Mucosa of stomach (tissue), 1 donor: ENCODE data around the gene LGR4.

ENCODE experiments used
- H3K27me3 ChIP-seq: one replicate; pipeline ENCODE4 v1.7.0; 2013; ENCODE audit warnings: mild to moderate bottlenecking, low read length; ENCODE audit not compliant: control insufficient read depth, insufficient read depth
- H3K36me3 ChIP-seq: one replicate; pipeline ENCODE4 v1.7.0; 2013; ENCODE audit warnings: low read length; ENCODE audit not compliant: control insufficient read depth, insufficient read depth
- H3K4me1 ChIP-seq: one replicate; pipeline ENCODE4 v1.7.0; 2013; ENCODE audit warnings: mild to moderate bottlenecking, low read length; ENCODE audit not compliant: control insufficient read depth, insufficient read depth
- H3K4me3 ChIP-seq: one replicate; pipeline ENCODE4 v1.7.0; 2013; ENCODE audit warnings: low read length
- H3K9ac ChIP-seq: one replicate; pipeline ENCODE4 v1.7.0; 2013; ENCODE audit warnings: mild to moderate bottlenecking, low read length, moderate library complexity
- H3K9me3 ChIP-seq: one replicate; pipeline ENCODE4 v1.7.0; 2013; ENCODE audit warnings: mild to moderate bottlenecking, low read length, moderate library complexity; ENCODE audit not compliant: control insufficient read depth
- donor health status: Pancreatic carcinoma.

Gene LGR4

GRCh38 chr11:27357250-27357649, 115.3 kb downstream of the LGR4 start:
- Histone ChIP-seq H3K9ac (no peak overlapping the region), H3K36me3 (no peaks in the 10 kb centered on the region), H3K9me3 (no peaks in the 10 kb centered on the region), H3K4me3 (no peak overlapping the region), H3K27me3 (no peaks in the 10 kb centered on the region), H3K4me1 (peaks cover 20% of the 10 kb centered on the region)

DNA sequence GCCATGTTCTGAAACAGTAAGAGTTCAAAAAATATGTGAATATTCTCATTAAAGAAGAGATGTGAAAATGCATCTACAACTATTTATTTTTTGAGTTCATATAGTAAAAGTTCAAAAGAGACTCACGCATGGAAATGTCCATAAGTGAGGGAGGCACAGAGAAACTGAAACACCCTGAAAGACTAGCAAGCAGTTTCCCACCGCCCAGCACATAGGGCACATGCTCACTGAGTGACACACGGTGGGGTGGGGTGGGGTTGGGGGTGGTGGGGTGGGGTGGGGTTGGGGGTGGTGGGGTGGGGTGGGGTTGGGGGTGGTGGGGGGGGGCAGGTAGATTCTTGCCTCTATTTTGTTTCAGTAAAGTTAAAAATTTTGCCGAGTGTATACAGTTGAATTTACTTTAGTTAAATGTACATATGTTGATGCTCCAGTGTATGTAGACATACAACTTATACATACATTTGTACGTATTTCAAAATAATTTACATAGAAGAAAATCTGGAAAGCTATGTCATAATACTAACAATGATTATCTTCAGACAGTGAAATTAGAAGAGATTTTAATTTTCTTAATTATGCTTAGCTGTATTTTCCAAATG, 115.9 kb downstream of the LGR4 start:
- no peaks in the 10 kb centered on the region for H3K36me3 ChIP-seq
- peaks cover 15% of the 10 kb centered on the region for H3K4me1 ChIP-seq
- no peaks in the 10 kb centered on the region for H3K9me3 ChIP-seq
- H3K27me3 ChIP-seq: no peaks in the 10 kb centered on the region
- no peak overlapping the region for H3K9ac ChIP-seq
- no peak overlapping the region for H3K4me3 ChIP-seq

DNA sequence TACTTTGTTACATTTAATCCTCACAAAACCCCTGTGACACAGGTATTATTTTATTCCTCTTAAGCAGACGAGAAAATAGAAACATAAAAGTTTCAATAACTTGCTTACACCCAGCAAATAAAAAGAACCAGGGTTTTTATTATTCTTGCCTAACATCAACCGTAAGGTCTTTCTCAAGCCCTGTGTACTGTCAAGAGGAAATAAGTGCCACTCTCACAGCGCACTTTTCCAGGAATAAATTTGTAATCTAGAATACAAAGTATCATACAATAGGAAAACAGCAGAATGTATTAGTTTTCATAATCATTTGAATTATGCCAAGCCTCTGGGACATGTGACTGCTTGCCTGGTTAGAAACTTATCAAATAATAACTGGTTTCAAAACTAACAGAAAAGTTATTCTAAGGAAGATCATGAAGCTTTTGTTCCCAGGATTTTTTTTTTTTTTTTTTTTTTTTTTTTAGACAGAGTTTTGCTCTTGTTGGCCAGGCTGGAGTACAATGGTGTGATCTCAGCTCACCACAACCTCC, 117.0 kb downstream of the LGR4 start:
- no peak overlapping the region for H3K9ac ChIP-seq
- H3K9me3 ChIP-seq: no peaks in the 10 kb centered on the region
- H3K27me3 ChIP-seq: no peaks in the 10 kb centered on the region
- H3K4me1 ChIP-seq: peaks cover 12% of the 10 kb centered on the region
- H3K36me3 ChIP-seq: no peaks in the 10 kb centered on the region
- no peak overlapping the region for H3K4me3 ChIP-seq

- H3K9me3 ChIP-seq: no peaks in the 10 kb centered on the region
- H3K9ac ChIP-seq: no peak overlapping the region
- no peak overlapping the region for H3K4me3 ChIP-seq
- H3K36me3 ChIP-seq: no peaks in the 10 kb centered on the region
- H3K4me1 ChIP-seq: peaks cover 21% of the 10 kb centered on the region
- no peaks in the 10 kb centered on the region for H3K27me3 ChIP-seq
Observed at GRCh38 chr11:27354359-27354965, 118.1 kb downstream of the LGR4 start.

GRCh38 chr11:27353593-27354358, 118.8 kb downstream of the LGR4 start:
- peaks cover 21% of the 10 kb centered on the region for H3K4me1 ChIP-seq
- H3K27me3 ChIP-seq: no peaks in the 10 kb centered on the region
- H3K4me3 ChIP-seq: no peak overlapping the region
- no peaks in the 10 kb centered on the region for H3K9me3 ChIP-seq
- H3K36me3 ChIP-seq: no peaks in the 10 kb centered on the region
- no peak overlapping the region for H3K9ac ChIP-seq

- no peak overlapping the region for H3K9ac ChIP-seq
- H3K9me3 ChIP-seq: no peaks in the 10 kb centered on the region
- H3K4me1 ChIP-seq: peaks cover 15% of the 10 kb centered on the region
- H3K27me3 ChIP-seq: no peaks in the 10 kb centered on the region
- H3K36me3 ChIP-seq: no peaks in the 10 kb centered on the region
- no peak overlapping the region for H3K4me3 ChIP-seq
Observed at GRCh38 chr11:27352781-27353180, 119.8 kb downstream of the LGR4 start.

DNA sequence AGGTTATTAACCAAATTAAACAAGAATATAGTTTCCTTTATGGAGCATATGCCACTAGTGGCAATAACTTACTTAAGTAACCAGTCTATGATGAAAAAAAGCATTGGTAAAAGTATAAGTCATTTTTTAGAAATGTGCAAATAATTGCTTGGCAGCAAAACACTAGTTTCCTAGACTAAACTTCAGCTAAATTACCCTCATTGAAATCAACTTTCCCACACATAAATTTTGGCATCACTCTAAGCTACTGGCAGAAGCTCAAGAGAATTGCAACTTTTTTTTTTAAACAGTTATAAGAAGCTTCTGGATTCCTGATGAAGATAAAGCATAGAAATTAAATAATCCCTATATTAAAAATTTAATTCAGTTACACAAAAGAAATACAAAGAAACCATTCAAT, 122.1 kb downstream of the LGR4 start:
- Histone ChIP-seq H3K4me3 (no peak overlapping the region), H3K4me1 (peaks cover 23% of the 10 kb centered on the region), H3K36me3 (no peaks in the 10 kb centered on the region), H3K27me3 (no peaks in the 10 kb centered on the region), H3K9ac (no peak overlapping the region), H3K9me3 (no peaks in the 10 kb centered on the region)

- Histone ChIP-seq H3K4me3 (no peak overlapping the region), H3K4me1 (peaks cover 23% of the 10 kb centered on the region), H3K27me3 (no peaks in the 10 kb centered on the region), H3K9ac (no peak overlapping the region), H3K36me3 (no peaks in the 10 kb centered on the region), H3K9me3 (no peaks in the 10 kb centered on the region)
Observed at GRCh38 chr11:27349919-27350318, 122.7 kb downstream of the LGR4 start.

DNA sequence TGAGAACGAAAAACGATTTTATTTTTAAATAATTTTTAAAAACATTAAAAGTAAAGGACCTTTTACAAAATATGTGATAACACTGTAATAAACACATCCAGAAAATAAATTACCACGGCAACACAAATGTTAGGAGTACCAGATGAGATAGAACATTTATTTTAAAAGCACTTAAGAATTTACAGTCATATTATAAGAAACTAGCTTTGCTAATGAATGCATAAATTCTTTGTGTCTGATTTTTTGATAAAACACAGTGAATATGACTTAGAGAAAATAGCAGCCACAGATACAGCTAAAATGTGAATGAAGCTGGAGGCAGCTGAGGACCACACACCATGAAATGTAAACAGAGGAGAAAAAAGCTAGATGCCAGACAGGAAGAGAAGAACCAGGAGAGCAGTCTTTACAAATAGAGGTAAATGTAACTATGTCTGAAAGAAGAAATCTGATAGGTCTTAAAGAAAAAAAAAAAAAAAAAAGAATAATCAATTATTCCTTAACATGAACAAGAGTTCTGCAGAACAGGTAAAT, 124.2 kb downstream of the LGR4 start:
- Histone ChIP-seq H3K4me1 (peaks cover 17% of the 10 kb centered on the region), H3K9me3 (no peaks in the 10 kb centered on the region), H3K27me3 (no peaks in the 10 kb centered on the region), H3K36me3 (no peaks in the 10 kb centered on the region), H3K4me3 (no peak overlapping the region), H3K9ac (no peak overlapping the region)

DNA sequence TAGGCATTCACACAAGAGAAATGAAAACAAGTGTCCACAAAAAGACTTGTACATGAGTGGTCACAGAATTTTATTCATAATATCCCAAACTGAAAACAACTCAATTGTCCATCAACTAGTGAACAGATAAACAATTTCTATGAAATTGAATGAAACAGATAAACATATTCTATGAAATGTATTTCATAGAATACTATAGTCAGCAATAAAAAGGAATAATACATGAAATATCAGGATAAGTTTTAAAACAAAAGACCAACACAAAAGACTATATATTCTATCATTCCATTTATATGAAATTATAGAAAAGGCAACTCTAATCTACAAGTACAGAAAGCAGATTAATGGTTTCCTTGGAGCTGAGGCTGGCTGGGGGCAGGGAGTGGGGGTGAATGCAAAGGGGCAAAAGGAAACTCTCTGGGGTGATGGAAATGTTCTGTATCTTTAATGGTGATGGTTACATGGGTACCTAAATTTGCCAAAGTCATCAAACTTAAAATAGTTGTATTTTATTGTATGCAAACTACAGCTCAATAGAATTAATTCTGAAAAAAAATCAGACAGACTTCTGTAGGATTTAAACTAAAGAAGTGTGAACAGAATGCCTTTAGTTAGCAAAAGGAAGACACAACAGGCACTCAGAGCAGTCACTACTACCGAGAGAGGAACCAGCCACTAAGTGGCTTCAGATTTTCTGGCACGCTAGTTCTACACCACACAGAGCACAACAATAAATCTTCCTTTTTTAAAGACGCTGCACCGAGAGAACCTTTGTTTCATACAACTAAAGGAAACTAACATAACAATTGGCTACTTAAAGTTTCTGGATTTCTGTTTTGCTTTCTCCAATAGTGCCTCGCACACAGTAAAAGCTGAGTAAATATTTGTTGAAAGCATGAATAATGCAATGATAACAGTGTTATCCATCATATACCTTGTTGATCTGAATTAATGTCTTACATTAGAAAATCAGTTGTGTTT, 124.9 kb downstream of the LGR4 start:
- no peaks in the 10 kb centered on the region for H3K9me3 ChIP-seq
- no peaks in the 10 kb centered on the region for H3K27me3 ChIP-seq
- H3K4me1 ChIP-seq: peaks cover 17% of the 10 kb centered on the region
- H3K36me3 ChIP-seq: no peaks in the 10 kb centered on the region
- H3K9ac ChIP-seq: no peak overlapping the region
- H3K4me3 ChIP-seq: no peak overlapping the region

DNA sequence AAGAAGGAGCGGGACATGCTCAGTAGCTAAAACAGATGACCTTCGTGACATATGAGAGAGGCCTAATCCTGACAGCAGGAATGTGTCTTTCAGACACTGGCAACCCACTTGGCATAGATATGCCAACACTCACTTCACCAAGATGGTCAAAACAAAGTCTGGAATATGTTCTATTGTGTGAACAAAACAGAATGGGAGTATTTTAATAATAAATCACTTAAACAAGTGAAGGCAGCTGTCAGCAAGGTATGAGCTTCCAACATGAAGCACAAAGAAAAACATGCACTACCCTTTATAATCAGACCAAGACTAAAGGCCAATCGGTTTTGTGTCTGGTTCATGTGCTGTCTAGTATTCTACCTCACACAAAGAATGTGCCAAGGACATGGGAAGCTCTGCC, 132.6 kb downstream of the LGR4 start:
- Histone ChIP-seq H3K4me3 (no peak overlapping the region), H3K9ac (no peak overlapping the region), H3K36me3 (no peaks in the 10 kb centered on the region), H3K9me3 (no peaks in the 10 kb centered on the region), H3K4me1 (no peaks in the 10 kb centered on the region), H3K27me3 (no peaks in the 10 kb centered on the region)
